B cell (primary cell): Measurements from ENCODE around the gene CHST1. TPM values are rescaled to one million over a fixed set of nuclear protein-coding genes. Genes with fewer than 3 reads are reported as not detected.

Experiments used
- ATAC-seq: fragments of 200-7000 bp; cut with Tn5 transposase; one replicate; pipeline ENCODE4 v1.10.0; 2021; ENCODE audit warnings: low read depth, mild to moderate bottlenecking, moderate number of reproducible peaks, moderate library complexity
- CTCF ChIA-PET: fragments of 350-600 bp; sonication (Branson Sonifier 250); formaldehyde crosslinking; loops from one replicate; lab custom pipeline; 2021; ENCODE audit warnings: antibody characterized with exemption, inconsistent platforms; lab: Charles Lee
- POLR2A ChIA-PET: fragments of 350-600 bp; sonication (Branson Sonifier 250); formaldehyde crosslinking; loops from one replicate; lab custom pipeline; 2021; ENCODE audit warnings: antibody characterized with exemption; lab: Charles Lee
- DNase-seq: peaks from one replicate; pipeline ENCODE4 v3.0.0; 2013
- H2AFZ ChIP-seq: 2 replicates; pipeline ENCODE4 v1.6.1; 2012; ENCODE audit warnings: mild to moderate bottlenecking, low read depth, low read length; ENCODE audit not compliant: insufficient read depth, poor library complexity, severe bottlenecking
- H3K27ac ChIP-seq, 2 donors: 1 replicate in 1 of 2; 2 replicates in 1 of 2; pipeline ENCODE4 v1.5.1; 2012 to 2013; ENCODE audit warnings: low read length in 2 of 2, mild to moderate bottlenecking in 2 of 2, moderate library complexity in 1 of 2
- H3K27me3 ChIP-seq, 4 experiments: fragments of 200-600 bp in 1 of 4; sonication (generic) in 1 of 4; replicated peaks in 1 of 4; 1 replicate in 2 of 4; 2 replicates in 2 of 4; pipeline versions ENCODE4 v1.6.1 to v1.7.0; 2013 to 2016; ENCODE audit warnings: low read length in 3 of 4, mild to moderate bottlenecking in 2 of 4, mixed read lengths in 1 of 4, moderate library complexity in 1 of 4; ENCODE audit not compliant: insufficient read depth in 4 of 4, control insufficient read depth in 3 of 4; ENCODE audit errors: control extremely low read depth in 1 of 4
- H3K36me3 ChIP-seq, 2 experiments: replicated peaks in 1 of 2; 1 replicate in 1 of 2; 2 replicates in 1 of 2; pipeline versions ENCODE4 v1.6.1 to v1.7.1; 2013; ENCODE audit warnings: low read length in 1 of 2; ENCODE audit not compliant: insufficient read depth in 2 of 2, control insufficient read depth in 1 of 2; ENCODE audit errors: control extremely low read depth in 1 of 2, extremely low read depth in 1 of 2
- H3K4me1 ChIP-seq, 2 donors: fragments of 200-600 bp in 1 of 2; sonication (generic) in 1 of 2; 1 replicate in 1 of 2; 2 replicates in 1 of 2; pipeline versions ENCODE4 v1.5.1 to v1.6.1; 2013 to 2017; ENCODE audit warnings: low read length in 2 of 2; ENCODE audit not compliant: control insufficient read depth in 2 of 2, insufficient read depth in 2 of 2
- H3K4me2 ChIP-seq: replicated peaks from 2 replicates; pipeline ENCODE3; 2012; ENCODE audit warnings: mild to moderate bottlenecking, low read depth, low read length; ENCODE audit not compliant: poor library complexity, severe bottlenecking
- H3K4me3 ChIP-seq, 5 experiments: fragments of 200-600 bp in 1 of 5; sonication (generic) in 1 of 5; 1 replicate in 3 of 5; 2 replicates in 2 of 5; pipeline versions ENCODE4 v1.5.1 to v1.7.0; 2011 to 2016; ENCODE audit warnings: low read length in 4 of 5, mild to moderate bottlenecking in 4 of 5, low read depth in 2 of 5, control low read depth in 1 of 5, moderate library complexity in 1 of 5; ENCODE audit not compliant: insufficient read depth in 1 of 5; ENCODE audit errors: control extremely low read depth in 1 of 5, extremely low read depth in 1 of 5
- H3K79me2 ChIP-seq: fragments of 200-600 bp; sonication (generic); one replicate; pipeline ENCODE4 v1.6.0; 2016; ENCODE audit warnings: low read length; ENCODE audit not compliant: control insufficient read depth, insufficient read depth
- H3K9ac ChIP-seq: fragments of 200-600 bp; sonication (generic); 2 replicates; pipeline ENCODE4 v1.6.1; 2017; ENCODE audit warnings: mild to moderate bottlenecking, low read length, moderate library complexity
- H3K9me3 ChIP-seq, 3 donors: one replicate each; pipeline versions ENCODE4 v1.6.1 to v1.7.1; 2013; ENCODE audit warnings: low read length in 2 of 3; ENCODE audit not compliant: control insufficient read depth in 2 of 3, insufficient read depth in 1 of 3; ENCODE audit errors: control extremely low read depth in 1 of 3
- H4K20me1 ChIP-seq: 2 replicates; pipeline ENCODE4 v1.6.0; 2012; ENCODE audit warnings: mild to moderate bottlenecking, low read length; ENCODE audit not compliant: insufficient read depth, control insufficient read depth, poor library complexity, severe bottlenecking
- H3K27ac Mint-ChIP-seq: one replicate; pipeline ENCODE4 v1.8.0; 2021; ENCODE audit warnings: mixed read lengths
- H3K27me3 Mint-ChIP-seq: one replicate; pipeline ENCODE4 v1.8.0; 2021; ENCODE audit warnings: mixed read lengths
- H3K4me1 Mint-ChIP-seq: one replicate; pipeline ENCODE4 v1.8.0; 2021; ENCODE audit warnings: mixed read lengths
- H3K4me3 Mint-ChIP-seq: one replicate; pipeline ENCODE4 v1.8.0; 2021; ENCODE audit warnings: mixed read lengths
- H3K9me3 Mint-ChIP-seq: one replicate; pipeline ENCODE4 v1.8.0; 2022; ENCODE audit warnings: mixed read lengths; ENCODE audit not compliant: insufficient read depth
- CTCF ChIP-seq: fragments of 200-600 bp; IDR thresholded peaks from one replicate; pipeline ENCODE4 v1.8.0; 2022; ENCODE audit warnings: antibody characterized with exemption, mild to moderate bottlenecking
- EZH2 ChIP-seq: IDR thresholded peaks from 2 replicates; pipeline ENCODE4 v1.6.1; 2012; ENCODE audit warnings: borderline replicate concordance, low read depth, mild to moderate bottlenecking, moderate library complexity, low read length; ENCODE audit not compliant: insufficient read depth, poor library complexity, severe bottlenecking
- WGBS: methylation state at CpG from one replicate; pipeline ENCODE4 v1.1.5; 2013; ENCODE audit warnings: missing lambda C conversion rate; ENCODE audit not compliant: insufficient coverage; 5-methylcytosine and 5-hydroxymethylcytosine counted together
- intact Hi-C: fragments of 100-400 bp; cut with micrococcal nuclease; formaldehyde crosslinking; loops from one replicate; pipeline ENCODE4 v1.10.0; 2022
- polyA plus RNA-seq: library from polyadenylated mRNA; depleted of rRNA; stranded (reverse); fragments of >200 nt; gene quantifications from 2 replicates; pipeline ENCODE4 v1.2.3, GENCODE V29; 2012
- total RNA-seq, 2 donors: library from RNA; stranded (reverse); fragments of 120-200 nt in 1 of 2; gene quantifications; 1 replicate in 1 of 2; 2 replicates in 1 of 2; pipeline versions ENCODE4 v1.2.3 to v1.2.4, GENCODE V29; 2013 to 2022

The CHST1 gene
- total and polyA plus RNA-seq, 2 donors (not counting 1 experiment from before 2014, with no cell fraction given) = not detected

GRCh38 chr11:45646275-45646927 is 19.0 kb downstream of the CHST1 start:
- Histone ChIP-seq H3K9ac (no peak overlapping the region), H3K79me2 (no peaks in the 10 kb centered on the region), H2AFZ (no peak overlapping the region), H3K4me3 (no peak overlapping the region), H3K27ac (no peak overlapping the region), H3K9me3 (peaks cover 0 to 18% (median 0%) of the 10 kb centered on the region in 3 donors), H3K36me3 (no peaks in the 10 kb centered on the region), H3K4me1 (no peaks in the 10 kb centered on the region), H4K20me1 (no peaks in the 10 kb centered on the region), H3K27me3 (peaks cover 0 to 17% (median 2%) of the 10 kb centered on the region in 4 experiments), H3K4me2 (no peak overlapping the region)
- H3K27ac Mint-ChIP-seq = no peak overlapping the region
- 92% methylated on average over 1 of the region's 1 CpG for WGBS
- H3K27me3 Mint-ChIP-seq = peaks cover 31% of the 10 kb centered on the region
- CTCF ChIA-PET = interaction anchor here (1.0 to 1.3 kb wide), 2 partner anchors 8 to 11 kb away, joined by 3 to 5 read pairs; no protein-coding TSS in a partner anchor
- no peak for DNase-seq
- no peaks in the 10 kb centered on the region for H3K9me3 Mint-ChIP-seq
- ATAC-seq = peak; percentile 33
- no peak overlapping the region for H3K4me3 Mint-ChIP-seq
- intact Hi-C loops = no loop called here
- no peaks in the 10 kb centered on the region for H3K4me1 Mint-ChIP-seq
- TF ChIP-seq CTCF (no peak), EZH2 (no peak)
- POLR2A ChIA-PET = no interaction called here
